Neuronal stem cell (in vitro differentiated cells): Measurements from ENCODE around the gene SCAMP1.

ENCODE experiments used
- DNase-seq: peaks from one replicate; pipeline ENCODE4 v3.0.0-alpha.2; 2013; ENCODE audit warnings: low spot score
- H2AFZ ChIP-seq: one replicate; pipeline ENCODE4 v1.6.1; 2013; ENCODE audit warnings: mild to moderate bottlenecking, low read length, inconsistent platforms
- H2AK5ac ChIP-seq: 2 replicates; pipeline ENCODE4 v1.6.1; 2013; ENCODE audit warnings: low read depth, mild to moderate bottlenecking, inconsistent platforms, low read length, moderate library complexity, mixed read lengths
- H2BK120ac ChIP-seq: 2 replicates; pipeline ENCODE4 v1.6.1; 2013; ENCODE audit warnings: low read depth, mild to moderate bottlenecking, inconsistent platforms, low read length, moderate library complexity, mixed read lengths
- H2BK12ac ChIP-seq: one replicate; pipeline ENCODE4 v1.6.1; 2013; ENCODE audit warnings: low read length, inconsistent platforms
- H2BK15ac ChIP-seq: 2 replicates; pipeline ENCODE4 v1.6.1; 2013; ENCODE audit warnings: mild to moderate bottlenecking, low read length, inconsistent platforms, mixed read lengths
- H2BK5ac ChIP-seq: one replicate; pipeline ENCODE4 v1.6.1; 2013; ENCODE audit warnings: inconsistent platforms, mild to moderate bottlenecking, low read length, moderate library complexity
- H3K14ac ChIP-seq: one replicate; pipeline ENCODE4 v1.6.1; 2013; ENCODE audit warnings: low read length, inconsistent platforms
- H3K18ac ChIP-seq: 2 replicates; pipeline ENCODE4 v1.6.1; 2013; ENCODE audit warnings: low read length, inconsistent platforms
- H3K23ac ChIP-seq: 2 replicates; pipeline ENCODE4 v1.6.1; 2013; ENCODE audit warnings: low read depth, mild to moderate bottlenecking, mixed read lengths, low read length, inconsistent platforms; ENCODE audit not compliant: poor library complexity
- H3K27ac ChIP-seq: replicated peaks from 3 replicates; pipeline ENCODE4 v1.5.1; 2013; ENCODE audit warnings: low read length, inconsistent platforms
- H3K27me3 ChIP-seq, 3 experiments: 2 replicates each; pipeline ENCODE4 v1.6.1; 2013; ENCODE audit warnings: low read length in 3 of 3, mild to moderate bottlenecking in 2 of 3, inconsistent platforms in 1 of 3, low read depth in 1 of 3, mixed read lengths in 1 of 3, moderate library complexity in 1 of 3; ENCODE audit not compliant: control insufficient read depth in 3 of 3, insufficient read depth in 3 of 3
- H3K36me3 ChIP-seq, 2 donors: replicated peaks in 1 of 2; 2 replicates each; pipeline ENCODE4 v1.6.1; 2013; ENCODE audit warnings: low read length in 2 of 2; ENCODE audit not compliant: control insufficient read depth in 2 of 2, insufficient read depth in 2 of 2
- H3K4ac ChIP-seq: 2 replicates; pipeline ENCODE4 v1.6.1; 2013; ENCODE audit warnings: inconsistent platforms, mild to moderate bottlenecking, low read length, moderate library complexity
- H3K4me1 ChIP-seq, 2 donors: 1 replicate in 1 of 2; 2 replicates in 1 of 2; pipeline ENCODE4 v1.6.1; 2013; ENCODE audit warnings: low read length in 2 of 2, low read depth in 1 of 2; ENCODE audit not compliant: control insufficient read depth in 2 of 2, insufficient read depth in 1 of 2
- H3K4me2 ChIP-seq: one replicate; pipeline ENCODE4 v1.6.1; 2013; ENCODE audit warnings: mild to moderate bottlenecking, low read length, inconsistent platforms; ENCODE audit not compliant: insufficient read depth, poor library complexity, severe bottlenecking
- H3K4me3 ChIP-seq, 2 donors: 2 replicates each; pipeline ENCODE4 v1.5.1; 2013; ENCODE audit warnings: low read length in 2 of 2, mild to moderate bottlenecking in 2 of 2, inconsistent platforms in 1 of 2, moderate library complexity in 1 of 2
- H3K79me1 ChIP-seq: one replicate; pipeline ENCODE4 v1.6.1; 2013; ENCODE audit warnings: low read depth, mild to moderate bottlenecking, inconsistent platforms, low read length, moderate library complexity
- H3K9ac ChIP-seq: one replicate; pipeline ENCODE4 v1.6.1; 2013; ENCODE audit warnings: mild to moderate bottlenecking, low read depth, low read length, inconsistent platforms; ENCODE audit not compliant: poor library complexity
- H3K9me3 ChIP-seq, 2 donors: replicated peaks in 1 of 2; 2 replicates each; pipeline versions ENCODE3 to v1.6.1; 2013; ENCODE audit warnings: low read length in 2 of 2, mild to moderate bottlenecking in 2 of 2, inconsistent platforms in 1 of 2, low read depth in 1 of 2, mixed read lengths in 1 of 2, moderate library complexity in 1 of 2; ENCODE audit not compliant: control insufficient read depth in 2 of 2, insufficient read depth in 1 of 2
- H4K8ac ChIP-seq: one replicate; pipeline ENCODE4 v1.6.1; 2013; ENCODE audit warnings: low read depth, mild to moderate bottlenecking, inconsistent platforms, low read length, moderate library complexity
- H4K91ac ChIP-seq: one replicate; pipeline ENCODE4 v1.6.1; 2013; ENCODE audit warnings: low read length, low read depth, mild to moderate bottlenecking, inconsistent platforms; ENCODE audit not compliant: poor library complexity
- WGBS, 2 donors: extraction: QIAGEN DNeasy Blood & Tissue Kit; methylation state at CpG; one replicate each; pipeline ENCODE4 v1.1.7; 2013; ENCODE audit warnings: missing lambda C conversion rate in 2 of 2, mixed read lengths in 1 of 2; ENCODE audit not compliant: insufficient read length in 2 of 2, insufficient replicate concordance in 1 of 2; ENCODE audit errors: extremely low coverage in 2 of 2; 5-methylcytosine and 5-hydroxymethylcytosine counted together

Gene SCAMP1

DNA sequence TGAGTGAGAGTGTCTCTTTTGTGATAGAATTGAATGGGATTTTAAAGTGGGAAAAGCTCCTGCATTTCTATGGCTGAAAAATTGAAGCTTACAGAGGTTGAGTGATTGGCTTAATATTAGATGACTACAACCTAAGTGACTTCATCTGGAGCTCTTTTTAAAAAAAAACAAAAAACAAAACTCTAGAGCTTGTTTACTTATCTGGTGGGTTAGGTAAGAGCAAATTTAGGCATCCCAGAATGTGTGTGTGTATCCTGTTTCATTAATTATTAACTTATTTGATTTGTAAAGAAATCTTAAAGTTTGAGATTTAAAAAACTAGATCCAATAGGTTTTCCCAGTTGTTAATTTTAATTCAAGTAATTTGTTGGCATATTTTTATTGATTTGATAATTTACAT lies 60.1 kb downstream of the SCAMP1 start:
- Histone ChIP-seq H3K9me3 (no peaks in the 10 kb centered on the region), H3K23ac (no peak overlapping the region), H3K4ac (no peak overlapping the region), H4K8ac (no peak overlapping the region), H3K4me3 (no peak overlapping the region), H2BK12ac (no peak overlapping the region), H3K14ac (no peak overlapping the region), H3K4me1 (no peaks in the 10 kb centered on the region), H3K27me3 (no peaks in the 10 kb centered on the region), H3K18ac (no peak overlapping the region), H2BK120ac (no peak overlapping the region), H3K79me1 (no peaks in the 10 kb centered on the region), H3K36me3 (peaks cover 0 to 41% of the 10 kb centered on the region in 2 donors), H2AFZ (no peak overlapping the region), H2BK15ac (no peak overlapping the region), H3K9ac (no peak overlapping the region), H2AK5ac (no peak overlapping the region), H3K4me2 (no peak overlapping the region), H4K91ac (no peak overlapping the region), H3K27ac (no peak overlapping the region), H2BK5ac (no peak overlapping the region)
- DNase-seq: no peak

DNA sequence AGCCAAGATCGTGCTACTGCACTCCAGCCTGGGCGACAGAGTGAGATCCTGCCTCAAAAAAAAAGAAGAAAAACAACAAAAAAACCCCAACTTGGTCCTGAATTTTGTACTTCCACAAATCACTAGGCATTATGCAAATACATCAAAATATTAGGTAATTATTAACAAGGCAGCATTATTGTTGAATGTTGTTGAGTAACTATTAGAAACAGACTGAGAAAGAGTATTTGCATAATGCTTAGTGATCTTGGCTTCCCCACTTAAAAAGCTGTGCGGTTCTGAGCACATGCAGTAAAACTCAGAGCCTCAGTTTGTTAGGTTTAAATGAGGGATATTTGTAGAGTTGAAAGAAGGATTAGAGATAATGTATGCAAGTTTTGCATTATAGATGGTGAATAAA lies 64.2 kb downstream of the SCAMP1 start:
- H3K9ac ChIP-seq: no peak overlapping the region
- H2AFZ ChIP-seq: no peak overlapping the region
- H3K4me1 ChIP-seq: no peaks in the 10 kb centered on the region
- no peak for DNase-seq
- peaks cover 0 to 17% of the 10 kb centered on the region in 2 donors for H3K36me3 ChIP-seq
- H3K27me3 ChIP-seq: no peaks in the 10 kb centered on the region
- no peak overlapping the region for H3K4ac ChIP-seq
- H4K8ac ChIP-seq: no peak overlapping the region
- H2AK5ac ChIP-seq: no peak overlapping the region
- H3K4me3 ChIP-seq: no peak overlapping the region
- H3K79me1 ChIP-seq: no peaks in the 10 kb centered on the region
- H2BK120ac ChIP-seq: no peak overlapping the region
- WGBS, 2 donors: no CpG with 5 or more reads among the region's 3 CpGs
- H2BK5ac ChIP-seq: no peak overlapping the region
- H3K9me3 ChIP-seq: no peaks in the 10 kb centered on the region
- no peak overlapping the region for H3K23ac ChIP-seq
- H3K18ac ChIP-seq: no peak overlapping the region
- no peak overlapping the region for H3K27ac ChIP-seq
- no peak overlapping the region for H2BK15ac ChIP-seq
- H3K4me2 ChIP-seq: no peak overlapping the region
- H4K91ac ChIP-seq: no peak overlapping the region
- H2BK12ac ChIP-seq: no peak overlapping the region
- H3K14ac ChIP-seq: no peak overlapping the region

DNA sequence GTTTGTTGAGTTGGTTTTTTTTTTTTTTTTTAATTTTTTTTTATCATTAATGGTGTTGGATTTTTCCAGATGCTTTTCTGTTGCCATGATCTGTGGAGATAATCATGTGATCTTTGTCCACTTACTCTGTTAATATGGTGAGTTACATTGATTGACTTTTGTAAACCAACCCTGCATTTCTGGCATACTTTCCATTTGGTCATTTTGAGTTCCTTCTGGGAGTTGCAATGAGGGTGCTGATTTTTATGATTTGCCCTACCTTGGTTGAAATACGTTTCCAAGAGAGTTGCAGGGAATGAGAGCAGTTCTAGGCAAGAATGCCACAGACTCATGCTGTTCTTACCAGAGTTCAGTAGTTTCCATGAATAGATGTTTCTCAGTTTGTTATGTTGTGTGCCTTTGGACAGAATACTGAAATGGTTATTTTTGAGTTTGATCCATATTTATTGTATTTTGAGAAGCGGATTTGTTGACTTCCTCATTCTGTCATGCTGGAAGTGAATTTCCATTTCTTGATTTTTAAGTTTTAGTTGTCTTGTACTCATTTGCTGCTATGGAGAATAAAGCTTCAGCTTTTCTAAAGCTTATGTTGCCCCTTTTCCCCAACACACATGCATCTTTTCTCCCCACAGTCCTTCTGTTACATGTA lies 69.0 kb downstream of the SCAMP1 start:
- no CpG with 5 or more reads among the region's 2 CpGs for WGBS, 2 donors
- H3K9ac ChIP-seq: no peak overlapping the region

DNA sequence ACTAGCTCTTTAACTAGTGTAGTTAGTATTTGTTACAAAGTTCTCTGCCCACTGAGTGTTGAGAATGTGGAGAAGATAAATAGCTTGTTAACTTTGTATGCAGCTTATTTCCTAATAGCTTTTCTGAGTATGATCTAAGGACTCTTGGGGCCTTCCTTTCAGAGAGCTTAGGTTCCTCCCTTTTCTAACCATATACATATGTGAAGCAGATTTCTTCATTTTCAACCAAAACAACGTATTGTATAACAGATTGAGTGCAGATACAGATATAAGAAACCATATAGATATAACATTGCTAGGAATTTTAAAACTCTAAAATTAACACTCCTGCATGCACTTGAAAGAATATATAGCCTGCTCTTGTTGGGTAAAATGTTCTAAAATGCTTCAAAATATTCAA lies 70.4 kb downstream of the SCAMP1 start:
- Histone ChIP-seq H2AK5ac (no peak overlapping the region), H2BK12ac (no peak overlapping the region), H2BK15ac (no peak overlapping the region), H3K27ac (no peak overlapping the region), H3K79me1 (no peaks in the 10 kb centered on the region), H3K36me3 (no peaks in the 10 kb centered on the region), H3K14ac (no peak overlapping the region), H3K9me3 (peaks cover 0 to 3% of the 10 kb centered on the region in 2 donors), H2BK5ac (no peak overlapping the region), H2AFZ (no peak overlapping the region), H3K4ac (no peak overlapping the region), H3K23ac (no peak overlapping the region), H4K8ac (no peak overlapping the region), H4K91ac (no peak overlapping the region), H3K18ac (no peak overlapping the region), H2BK120ac (no peak overlapping the region), H3K27me3 (no peaks in the 10 kb centered on the region), H3K9ac (no peak overlapping the region), H3K4me3 (no peak overlapping the region), H3K4me1 (no peaks in the 10 kb centered on the region), H3K4me2 (no peak overlapping the region)
- no CpG with 5 or more reads among the region's 1 CpG for WGBS, 2 donors
- DNase-seq: no peak

More for the DNA sequence above, 69.0 kb downstream of the SCAMP1 start:
- H3K14ac ChIP-seq: no peak overlapping the region
- no peak overlapping the region for H2BK12ac ChIP-seq
- no peak overlapping the region for H2BK120ac ChIP-seq
- H3K27ac ChIP-seq: no peak overlapping the region
- no peak overlapping the region for H3K4me2 ChIP-seq
- no peak overlapping the region for H2BK15ac ChIP-seq
- H3K27me3 ChIP-seq: no peaks in the 10 kb centered on the region
- H3K4ac ChIP-seq: no peak overlapping the region
- H3K4me3 ChIP-seq: no peak overlapping the region
- no peak overlapping the region for H4K91ac ChIP-seq
- H3K4me1 ChIP-seq: no peaks in the 10 kb centered on the region
- H3K18ac ChIP-seq: no peak overlapping the region
- DNase-seq: no peak
- H4K8ac ChIP-seq: no peak overlapping the region
- H3K79me1 ChIP-seq: no peaks in the 10 kb centered on the region
- H2AFZ ChIP-seq: no peak overlapping the region
- H3K23ac ChIP-seq: no peak overlapping the region
- peaks cover 0 to 3% of the 10 kb centered on the region in 2 donors for H3K9me3 ChIP-seq
- H2BK5ac ChIP-seq: no peak overlapping the region
- no peaks in the 10 kb centered on the region for H3K36me3 ChIP-seq
- no peak overlapping the region for H2AK5ac ChIP-seq
